T-cell (primary cell): Measurements from ENCODE around the gene UQCR10. TPM values are rescaled to one million over a fixed set of nuclear protein-coding genes. Genes with fewer than 3 reads are reported as not detected.

ENCODE experiments used
- ATAC-seq, 4 experiments: fragments of 200-7000 bp in 3 of 4; fragments of 150-1000 bp in 1 of 4; cut with Tn5 transposase; replicated peaks in 1 of 4; 1 replicate in 3 of 4; 2 replicates in 1 of 4; pipeline ENCODE4 v1.10.0; 2021; ENCODE audit warnings: moderate library complexity in 3 of 4, mild to moderate bottlenecking in 2 of 4, moderate number of reproducible peaks in 1 of 4
- CTCF ChIA-PET, 2 donors: fragments of 300-600 bp; sonication (Branson Sonifier 250); formaldehyde crosslinking; loops; one replicate each; lab custom pipeline; 2022; ENCODE audit warnings: antibody characterized with exemption in 2 of 2; lab: Charles Lee
- POLR2A ChIA-PET, 2 donors: fragments of 300-600 bp; sonication (Branson Sonifier 250); formaldehyde crosslinking; loops; one replicate each; lab custom pipeline; 2022; ENCODE audit warnings: antibody characterized with exemption in 2 of 2; lab: Charles Lee
- DNase-seq, 35 experiments: peaks; one replicate each; pipeline versions ENCODE4 v3.0.0 to v3.0.0-alpha.2; 2013 to 2023
- H3K27ac ChIP-seq: one replicate; pipeline ENCODE4 v1.5.1; 2013; ENCODE audit warnings: low read length
- H3K27me3 ChIP-seq, 2 experiments: replicated peaks in 1 of 2; 1 replicate in 1 of 2; 2 replicates in 1 of 2; pipeline versions ENCODE4 v1.6.1 to v1.7.0; 2013; ENCODE audit warnings: low read length in 1 of 2, mixed read lengths in 1 of 2; ENCODE audit not compliant: control insufficient read depth in 2 of 2, insufficient read depth in 2 of 2; ENCODE audit errors: extremely low read depth in 1 of 2
- H3K36me3 ChIP-seq, 2 donors: 1 replicate in 1 of 2; 2 replicates in 1 of 2; pipeline versions ENCODE4 v1.6.1 to v1.7.0; 2013; ENCODE audit warnings: low read length in 1 of 2; ENCODE audit not compliant: control insufficient read depth in 2 of 2, insufficient read depth in 1 of 2; ENCODE audit errors: extremely low read depth in 1 of 2
- H3K4me1 ChIP-seq, 2 experiments: 1 replicate in 1 of 2; 2 replicates in 1 of 2; pipeline versions ENCODE4 v1.6.1 to v1.7.0; 2013; ENCODE audit warnings: low read length in 2 of 2, mixed read lengths in 1 of 2; ENCODE audit not compliant: insufficient read depth in 2 of 2, control insufficient read depth in 1 of 2; ENCODE audit errors: extremely low read depth in 1 of 2
- H3K4me3 ChIP-seq, 2 donors: 1 replicate in 1 of 2; 2 replicates in 1 of 2; pipeline versions ENCODE4 v1.5.1 to v1.7.0; 2013; ENCODE audit warnings: mild to moderate bottlenecking in 2 of 2, low read length in 1 of 2, moderate library complexity in 1 of 2; ENCODE audit not compliant: control insufficient read depth in 1 of 2; ENCODE audit errors: extremely low read depth in 1 of 2
- H3K9me3 ChIP-seq: 2 replicates; pipeline ENCODE4 v1.7.0; 2013
- H3K27ac Mint-ChIP-seq, 2 donors: one replicate each; pipeline ENCODE4 v1.8.0; 2020 to 2021; ENCODE audit warnings: mild to moderate bottlenecking in 2 of 2, mixed read lengths in 2 of 2
- H3K27me3 Mint-ChIP-seq, 2 donors: one replicate each; pipeline ENCODE4 v1.8.0; 2021 to 2022; ENCODE audit warnings: mixed read lengths in 2 of 2
- H3K36me3 Mint-ChIP-seq: one replicate; pipeline ENCODE4 v1.8.0; 2021; ENCODE audit warnings: mixed read lengths
- H3K4me1 Mint-ChIP-seq, 3 donors: one replicate each; pipeline ENCODE4 v1.8.0; 2020 to 2022; ENCODE audit warnings: mixed read lengths in 3 of 3, mild to moderate bottlenecking in 1 of 3
- H3K4me3 Mint-ChIP-seq, 3 donors: one replicate each; pipeline ENCODE4 v1.8.0; 2020 to 2022; ENCODE audit warnings: mild to moderate bottlenecking in 3 of 3, mixed read lengths in 3 of 3, moderate library complexity in 3 of 3
- H3K9me3 Mint-ChIP-seq, 3 donors: one replicate each; pipeline ENCODE4 v1.8.0; 2020 to 2022; ENCODE audit warnings: mixed read lengths in 3 of 3
- WGBS: methylation state at CpG from one replicate; pipeline ENCODE4 v1.1.5; 2013; ENCODE audit warnings: missing lambda C conversion rate; ENCODE audit not compliant: insufficient coverage; 5-methylcytosine and 5-hydroxymethylcytosine counted together
- total RNA-seq, 35 experiments: library from RNA in 6 of 35; stranded (reverse) in 6 of 35; fragments of 120-200 nt in 1 of 35; gene quantifications; one replicate each; pipeline versions ENCODE4 v1.2.1 to v1.2.4 and lab custom pipeline; 2013 to 2026

Gene UQCR10
- total RNA-seq, 5 donors from 2014 or later (not counting 1 experiment from before 2014, with no cell fraction given): 36.6 to 56.2 (median 48.4) TPM

DNA sequence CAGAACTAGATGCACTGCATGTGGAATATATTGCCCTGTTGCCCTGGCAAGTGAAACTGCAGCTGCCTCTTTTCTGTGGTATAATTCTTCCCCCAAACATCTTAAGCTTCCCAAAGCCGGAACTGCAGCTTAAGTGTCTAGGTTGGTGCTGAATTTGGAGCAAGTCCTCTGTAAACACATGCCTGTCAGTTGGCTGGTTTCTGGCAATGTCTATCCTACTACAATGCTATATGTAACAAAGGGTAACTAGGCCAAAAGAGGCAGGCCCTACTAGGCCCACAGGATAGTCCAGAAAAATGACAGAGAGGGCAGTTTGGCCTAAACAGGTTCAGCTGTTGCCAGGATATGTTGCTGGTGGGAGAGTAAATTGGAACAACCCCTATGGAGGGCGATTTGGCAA, 43.0 kb downstream of the UQCR10 start:
- no peak overlapping the region for H3K4me3 Mint-ChIP-seq
- no peaks in the 10 kb centered on the region for H3K27me3 Mint-ChIP-seq
- H3K4me1 Mint-ChIP-seq: no peaks in the 10 kb centered on the region
- no CpG with 5 or more reads among the region's 2 CpGs for WGBS
- DNase-seq (no peak), ATAC-seq (no peak)
- no peaks in the 10 kb centered on the region for H3K4me1 ChIP-seq
- no peak overlapping the region for H3K4me3 ChIP-seq
- CTCF ChIA-PET: no interaction called here
- H3K9me3 ChIP-seq: no peaks in the 10 kb centered on the region
- no peaks in the 10 kb centered on the region for H3K27me3 ChIP-seq
- peaks cover 16 to 86% of the 10 kb centered on the region in 2 donors for H3K36me3 ChIP-seq
- no peak overlapping the region for H3K27ac ChIP-seq
- POLR2A ChIA-PET: no interaction called here
- H3K27ac Mint-ChIP-seq: no peak overlapping the region
- peaks cover 65% of the 10 kb centered on the region for H3K36me3 Mint-ChIP-seq
- no peaks in the 10 kb centered on the region for H3K9me3 Mint-ChIP-seq

DNA sequence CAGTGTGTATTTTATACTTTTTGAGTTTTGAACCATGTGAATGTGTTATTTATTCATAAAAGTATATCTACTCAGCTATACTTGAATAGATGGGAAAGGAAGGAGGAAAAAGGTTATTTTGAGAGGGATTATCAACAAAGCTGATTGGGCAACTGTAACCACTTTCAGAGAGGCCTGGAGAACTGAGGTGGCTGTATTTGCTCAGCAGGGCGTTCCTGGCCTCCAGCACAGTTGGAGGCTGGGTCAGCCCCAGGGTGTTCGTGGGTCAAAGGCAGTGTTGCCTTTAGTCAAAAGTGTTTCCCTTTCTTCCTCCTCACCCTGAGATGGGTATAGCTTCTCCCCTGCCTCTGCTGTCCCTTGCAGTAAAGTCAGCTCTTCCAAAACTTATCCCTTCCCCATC, 44.2 kb downstream of the UQCR10 start:
- no peak overlapping the region for H3K4me3 Mint-ChIP-seq
- H3K27me3 Mint-ChIP-seq: no peaks in the 10 kb centered on the region
- Histone ChIP-seq H3K9me3 (no peaks in the 10 kb centered on the region), H3K4me3 (no peak overlapping the region), H3K36me3 (peaks cover 27 to 86% of the 10 kb centered on the region in 2 donors), H3K27me3 (no peaks in the 10 kb centered on the region), H3K27ac (no peak overlapping the region), H3K4me1 (no peaks in the 10 kb centered on the region)
- no CpG with 5 or more reads among the region's 2 CpGs for WGBS
- ChIA-PET CTCF (no interaction called here), POLR2A (interaction anchor here in 1 of 2 donors (0.7 kb wide), 1 partner anchor 157 kb away, joined by 5 read pairs; no protein-coding TSS in a partner anchor)
- H3K27ac Mint-ChIP-seq: no peak overlapping the region
- peaks cover 65% of the 10 kb centered on the region for H3K36me3 Mint-ChIP-seq
- ATAC-seq (no peak), DNase-seq (no peak)
- H3K9me3 Mint-ChIP-seq: no peaks in the 10 kb centered on the region
- no peaks in the 10 kb centered on the region for H3K4me1 Mint-ChIP-seq

DNA sequence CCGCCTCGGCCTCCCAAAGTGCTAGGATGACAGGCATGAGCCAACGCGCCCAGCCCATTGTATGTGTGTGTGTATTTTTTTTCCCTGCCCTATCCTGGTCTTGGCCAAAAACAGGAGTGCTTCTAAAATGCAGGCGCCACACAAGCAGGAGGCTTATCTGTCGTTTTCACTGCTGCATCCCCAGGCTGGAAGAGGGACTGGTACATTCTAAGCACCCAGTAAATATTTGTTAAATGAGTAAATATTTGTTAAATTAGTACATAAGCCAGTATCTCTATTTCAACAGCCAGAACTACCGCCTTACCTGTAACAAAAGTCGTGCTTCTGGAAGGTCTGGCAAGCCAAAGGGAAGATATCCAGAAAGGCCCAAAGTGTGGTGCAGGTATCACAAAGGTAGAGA, 46.0 kb downstream of the UQCR10 start:
- ATAC-seq (no peak), DNase-seq (no peak)
- CTCF ChIA-PET: no interaction called here
- no peak overlapping the region for H3K27ac Mint-ChIP-seq
- Histone ChIP-seq H3K4me1 (no peaks in the 10 kb centered on the region), H3K27me3 (no peaks in the 10 kb centered on the region), H3K9me3 (no peaks in the 10 kb centered on the region), H3K36me3 (peaks cover 31 to 85% of the 10 kb centered on the region in 2 donors), H3K27ac (no peak overlapping the region), H3K4me3 (no peak overlapping the region)
- no peaks in the 10 kb centered on the region for H3K9me3 Mint-ChIP-seq
- H3K36me3 Mint-ChIP-seq: peaks cover 72% of the 10 kb centered on the region
- WGBS: no CpG with 5 or more reads among the region's 8 CpGs
- H3K4me3 Mint-ChIP-seq: no peak overlapping the region
- POLR2A ChIA-PET: no interaction called here
- H3K4me1 Mint-ChIP-seq: no peaks in the 10 kb centered on the region
- no peaks in the 10 kb centered on the region for H3K27me3 Mint-ChIP-seq

DNA sequence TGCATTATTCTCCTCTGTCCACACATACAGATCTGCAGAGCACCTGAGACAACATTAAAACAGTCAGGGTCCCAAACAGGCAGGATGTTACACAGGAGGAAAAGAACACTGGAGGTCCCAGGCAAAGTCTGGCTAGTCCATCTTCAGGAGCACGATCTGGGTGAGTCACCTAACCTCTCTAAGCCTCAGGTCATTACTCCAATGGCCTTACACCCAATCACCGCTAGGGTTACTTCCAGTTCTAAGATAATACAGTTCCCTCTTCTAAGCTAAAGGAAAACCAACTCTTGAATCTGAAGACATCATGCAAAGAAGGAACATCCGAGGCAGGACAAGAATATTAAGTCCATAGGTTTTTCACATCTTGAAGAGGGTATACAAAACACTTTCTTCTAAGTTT, 46.4 kb downstream of the UQCR10 start:
- no peaks in the 10 kb centered on the region for H3K27me3 ChIP-seq
- CTCF ChIA-PET: no interaction called here
- peaks cover 71% of the 10 kb centered on the region for H3K36me3 Mint-ChIP-seq
- H3K4me1 ChIP-seq: no peaks in the 10 kb centered on the region
- H3K36me3 ChIP-seq: peaks cover 31 to 85% of the 10 kb centered on the region in 2 donors
- WGBS: 100% methylated on average over 2 of the region's 3 CpGs
- no peak overlapping the region for H3K4me3 Mint-ChIP-seq
- no peak overlapping the region for H3K27ac Mint-ChIP-seq
- no peaks in the 10 kb centered on the region for H3K9me3 Mint-ChIP-seq
- ATAC-seq (no peak), DNase-seq (no peak)
- H3K27me3 Mint-ChIP-seq: no peaks in the 10 kb centered on the region
- H3K4me1 Mint-ChIP-seq: no peaks in the 10 kb centered on the region
- H3K27ac ChIP-seq: no peak overlapping the region
- H3K4me3 ChIP-seq: no peak overlapping the region
- H3K9me3 ChIP-seq: no peaks in the 10 kb centered on the region
- POLR2A ChIA-PET: no interaction called here

DNA sequence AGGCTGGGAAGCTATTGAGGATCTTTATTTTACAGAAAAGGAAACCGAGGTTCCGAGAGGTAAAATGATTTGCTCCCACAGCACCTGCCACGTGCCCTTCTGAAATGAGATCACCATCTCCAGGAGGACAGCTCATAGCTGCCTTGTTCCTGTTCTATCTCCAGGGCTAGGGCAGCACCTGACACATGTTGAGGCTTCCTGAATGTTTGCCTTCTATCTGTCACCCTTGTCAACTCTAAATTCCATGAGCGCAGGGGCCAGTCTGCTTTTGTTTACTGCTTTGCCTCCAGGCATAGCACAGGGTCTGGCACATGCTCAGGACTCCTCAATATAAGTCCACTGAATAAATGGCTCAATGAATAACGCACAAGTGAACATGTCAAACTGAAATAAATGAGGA, 46.8 kb downstream of the UQCR10 start:
- no peak overlapping the region for H3K27ac ChIP-seq
- Mint-ChIP-seq H3K4me1 (no peaks in the 10 kb centered on the region), H3K36me3 (peaks cover 74% of the 10 kb centered on the region), H3K9me3 (no peaks in the 10 kb centered on the region), H3K27me3 (no peaks in the 10 kb centered on the region), H3K27ac (no peak overlapping the region), H3K4me3 (no peak overlapping the region)
- POLR2A ChIA-PET: no interaction called here
- no peak overlapping the region for H3K4me3 ChIP-seq
- CTCF ChIA-PET: no interaction called here
- H3K36me3 ChIP-seq: peaks cover 35 to 89% of the 10 kb centered on the region in 2 donors
- WGBS: 82% methylated on average over 5 of the region's 5 CpGs
- ATAC-seq (no peak), DNase-seq (no peak)
- H3K27me3 ChIP-seq: no peaks in the 10 kb centered on the region
- H3K4me1 ChIP-seq: no peaks in the 10 kb centered on the region
- H3K9me3 ChIP-seq: no peaks in the 10 kb centered on the region

DNA sequence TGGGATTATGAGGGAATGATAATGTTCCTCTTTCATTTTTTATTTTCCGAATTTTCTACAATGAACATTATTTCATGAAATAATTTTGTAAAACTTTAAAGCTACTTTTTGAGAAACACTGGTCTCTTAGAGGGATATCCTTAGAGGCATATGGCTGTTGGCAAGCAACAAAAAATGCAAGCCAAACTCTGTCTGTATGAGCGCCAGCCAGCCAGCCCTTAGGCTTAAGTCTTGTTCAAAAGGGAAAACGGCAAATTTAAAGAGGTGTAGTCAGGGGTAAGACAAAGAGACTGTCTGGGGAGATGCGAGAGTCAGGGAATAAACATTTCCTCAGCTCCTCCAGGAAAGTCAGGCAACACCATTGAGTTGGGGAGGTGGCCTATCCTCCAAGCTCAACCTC, 48.4 kb downstream of the UQCR10 start:
- ChIA-PET POLR2A (interaction anchor here in 1 of 2 donors (0.6 kb wide), 1 partner anchor 162 kb away, joined by 4 read pairs; no protein-coding TSS in a partner anchor), CTCF (no interaction called here)
- Histone ChIP-seq H3K4me3 (no peak overlapping the region), H3K36me3 (peaks cover 36 to 85% of the 10 kb centered on the region in 2 donors), H3K27ac (no peak overlapping the region), H3K9me3 (no peaks in the 10 kb centered on the region), H3K4me1 (no peaks in the 10 kb centered on the region), H3K27me3 (no peaks in the 10 kb centered on the region)
- H3K36me3 Mint-ChIP-seq: peaks cover 73% of the 10 kb centered on the region
- H3K4me3 Mint-ChIP-seq: no peak overlapping the region
- ATAC-seq: no peak
- no peaks in the 10 kb centered on the region for H3K4me1 Mint-ChIP-seq
- no CpG with 5 or more reads among the region's 4 CpGs for WGBS
- no peaks in the 10 kb centered on the region for H3K9me3 Mint-ChIP-seq
- no peaks in the 10 kb centered on the region for H3K27me3 Mint-ChIP-seq
- no peak for DNase-seq
- no peak overlapping the region for H3K27ac Mint-ChIP-seq

DNA sequence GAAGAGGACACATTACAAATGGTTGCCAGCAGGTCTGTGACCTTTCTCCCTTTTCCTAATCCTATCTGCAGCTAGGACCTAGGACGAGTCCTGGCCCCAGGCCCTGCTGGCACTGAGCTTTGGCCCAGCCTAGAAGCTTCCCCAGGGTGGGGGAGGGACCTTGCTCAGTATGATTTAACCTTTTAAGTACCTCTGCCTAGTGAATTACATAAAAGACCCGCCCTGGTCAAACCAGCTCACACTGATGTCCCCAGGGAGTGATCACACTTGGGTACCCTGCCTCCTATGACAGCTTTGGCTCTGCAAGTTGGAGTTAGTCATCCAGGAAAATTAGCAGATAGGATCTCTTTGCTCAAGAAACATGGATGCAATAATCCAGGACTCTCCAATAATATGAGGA, 49.0 kb downstream of the UQCR10 start:
- Mint-ChIP-seq H3K27ac (no peak overlapping the region), H3K4me1 (peaks cover 0 to under 1% (median 0%) of the 10 kb centered on the region in 3 donors), H3K36me3 (peaks cover 72% of the 10 kb centered on the region), H3K4me3 (no peak overlapping the region), H3K9me3 (no peaks in the 10 kb centered on the region), H3K27me3 (no peaks in the 10 kb centered on the region)
- no peaks in the 10 kb centered on the region for H3K27me3 ChIP-seq
- H3K27ac ChIP-seq: no peak overlapping the region
- no CpG with 5 or more reads among the region's 2 CpGs for WGBS
- H3K36me3 ChIP-seq: peaks cover 36 to 86% of the 10 kb centered on the region in 2 donors
- no peaks in the 10 kb centered on the region for H3K4me1 ChIP-seq
- H3K9me3 ChIP-seq: no peaks in the 10 kb centered on the region
- ATAC-seq: no peak
- no peak overlapping the region for H3K4me3 ChIP-seq
- ChIA-PET POLR2A (interaction anchor here in 1 of 2 donors (0.6 kb wide), 1 partner anchor 161 kb away, joined by 4 read pairs; no protein-coding TSS in a partner anchor), CTCF (no interaction called here)
- no peak for DNase-seq
